DMS79 (cell line): Measurements from ENCODE around the gene AQP12A.

Source experiments
- DNase-seq: peaks from one replicate; lab custom pipeline; 2025; lab: John Stamatoyannopoulos, UW

AQP12A gene

DNA sequence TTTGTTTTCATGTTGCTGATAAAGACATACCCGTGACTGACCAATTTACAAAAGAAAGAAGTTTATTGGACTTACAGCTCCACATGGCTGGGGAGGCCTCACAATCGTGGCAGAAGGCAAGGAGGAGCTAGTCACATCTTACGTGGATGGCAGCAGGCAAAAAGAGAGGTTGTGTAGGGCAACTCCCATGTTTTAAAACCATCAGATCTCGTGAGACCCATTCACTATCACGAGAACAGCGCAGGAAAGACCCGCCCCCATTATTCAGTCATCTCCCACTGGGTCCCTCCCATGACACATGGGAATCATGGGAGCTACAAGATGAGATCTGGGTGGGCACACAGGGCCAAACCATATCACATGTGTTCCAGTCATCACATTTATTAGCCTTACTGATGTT, 16.8 kb downstream of the AQP12A start:
- no peak for DNase-seq

DNA sequence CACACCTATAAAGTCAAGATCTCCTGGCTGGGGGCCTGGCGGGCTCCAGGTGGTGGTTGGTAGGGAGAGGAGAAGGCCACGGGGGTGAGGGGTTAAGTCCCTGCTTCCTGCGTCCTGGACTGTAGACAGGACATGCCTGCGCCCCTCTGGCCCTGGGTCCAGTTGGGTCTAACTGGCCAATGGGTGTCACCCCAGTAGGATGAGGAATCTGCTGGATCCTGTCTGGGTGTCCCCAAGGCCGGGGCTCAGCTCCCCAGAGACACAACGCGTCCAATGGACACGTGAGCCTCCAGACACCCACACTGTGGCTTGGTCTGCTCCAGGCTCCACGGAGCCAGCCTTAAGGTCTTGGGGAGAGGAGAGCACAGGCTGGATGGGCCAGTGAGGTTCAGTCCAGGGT, 19.6 kb downstream of the AQP12A start:
- no peak for DNase-seq

DNA sequence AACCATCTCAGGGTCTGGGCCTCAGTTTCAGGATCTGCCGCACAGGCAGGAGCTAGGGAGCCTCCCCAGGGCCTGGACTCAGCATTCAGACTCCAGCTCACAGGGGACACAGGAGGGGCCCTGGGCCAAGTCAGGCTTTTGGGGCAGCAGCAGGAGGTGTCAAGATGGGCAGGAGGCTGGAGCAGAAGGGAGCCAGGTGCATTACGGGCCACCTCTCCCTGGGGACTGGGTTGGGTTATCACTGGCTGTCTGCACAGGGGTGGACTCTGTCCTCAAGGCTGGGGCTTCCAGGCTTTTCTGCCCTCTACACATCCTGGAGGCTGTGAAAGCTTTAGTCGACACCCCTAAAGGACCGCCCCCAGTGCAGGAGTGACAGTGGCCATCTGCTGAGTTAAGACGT, 20.0 kb downstream of the AQP12A start:
- no peak for DNase-seq

DNA sequence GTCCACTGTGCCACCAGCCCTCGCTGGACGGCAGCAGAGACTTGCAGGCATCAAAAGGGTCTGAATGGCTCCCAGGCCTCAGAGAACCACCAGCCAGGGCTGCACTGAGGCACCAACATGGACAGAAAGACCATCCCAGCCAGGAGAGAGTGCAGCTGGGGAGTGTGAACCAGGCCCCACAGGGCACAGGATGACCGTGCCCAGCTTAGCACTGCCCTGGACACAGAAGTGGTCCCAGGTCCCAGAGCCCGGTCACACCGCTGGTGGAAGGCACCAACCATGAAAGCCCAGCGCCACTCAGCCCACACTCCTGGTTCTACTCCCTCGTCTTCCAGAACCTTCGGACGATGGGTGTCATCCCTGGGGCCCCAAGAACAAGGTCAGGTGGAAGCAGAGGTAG, 20.5 kb downstream of the AQP12A start:
- no peak for DNase-seq

DNA sequence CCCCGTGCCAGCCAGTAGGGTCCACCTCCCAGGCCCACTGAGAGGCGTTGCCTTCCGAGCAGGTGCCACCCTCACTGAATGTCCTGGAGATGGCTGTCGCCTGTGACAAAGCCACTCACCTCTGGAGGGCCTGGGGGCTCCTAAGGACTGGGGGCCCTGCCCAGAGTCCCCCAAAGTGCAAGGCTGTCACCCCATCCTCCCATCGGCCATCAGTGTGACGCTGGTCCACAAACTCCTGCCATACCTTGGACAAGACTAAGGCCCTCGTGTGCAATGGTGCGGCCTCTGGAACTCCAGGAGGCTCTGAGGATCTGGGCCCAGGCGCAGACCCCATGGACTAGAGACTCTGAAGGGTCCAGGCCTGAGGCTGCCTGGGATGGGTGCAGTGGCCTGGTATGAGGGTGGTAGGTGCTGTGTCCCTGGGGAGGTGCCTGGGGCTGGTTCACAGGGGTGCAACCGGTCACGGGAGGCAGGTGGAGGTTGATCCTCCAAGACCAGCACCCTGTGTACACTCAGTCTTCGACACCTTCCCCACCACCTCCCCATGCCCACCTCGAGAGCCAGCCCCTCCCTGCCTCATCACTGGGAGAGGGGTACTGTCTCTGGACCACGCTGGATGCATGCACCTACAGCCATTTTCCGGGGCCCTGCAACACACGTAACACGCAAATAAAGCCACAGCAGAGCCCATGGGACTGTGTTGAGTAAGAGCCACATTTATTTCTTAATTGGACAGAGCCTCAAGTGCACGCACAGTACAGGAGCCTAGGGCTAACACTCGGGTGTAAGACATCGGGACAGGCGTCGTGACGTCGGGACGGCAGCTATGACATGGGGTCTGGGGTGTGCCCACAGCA, 21.6 kb downstream of the AQP12A start:
- DNase-seq, result no peak

DNA sequence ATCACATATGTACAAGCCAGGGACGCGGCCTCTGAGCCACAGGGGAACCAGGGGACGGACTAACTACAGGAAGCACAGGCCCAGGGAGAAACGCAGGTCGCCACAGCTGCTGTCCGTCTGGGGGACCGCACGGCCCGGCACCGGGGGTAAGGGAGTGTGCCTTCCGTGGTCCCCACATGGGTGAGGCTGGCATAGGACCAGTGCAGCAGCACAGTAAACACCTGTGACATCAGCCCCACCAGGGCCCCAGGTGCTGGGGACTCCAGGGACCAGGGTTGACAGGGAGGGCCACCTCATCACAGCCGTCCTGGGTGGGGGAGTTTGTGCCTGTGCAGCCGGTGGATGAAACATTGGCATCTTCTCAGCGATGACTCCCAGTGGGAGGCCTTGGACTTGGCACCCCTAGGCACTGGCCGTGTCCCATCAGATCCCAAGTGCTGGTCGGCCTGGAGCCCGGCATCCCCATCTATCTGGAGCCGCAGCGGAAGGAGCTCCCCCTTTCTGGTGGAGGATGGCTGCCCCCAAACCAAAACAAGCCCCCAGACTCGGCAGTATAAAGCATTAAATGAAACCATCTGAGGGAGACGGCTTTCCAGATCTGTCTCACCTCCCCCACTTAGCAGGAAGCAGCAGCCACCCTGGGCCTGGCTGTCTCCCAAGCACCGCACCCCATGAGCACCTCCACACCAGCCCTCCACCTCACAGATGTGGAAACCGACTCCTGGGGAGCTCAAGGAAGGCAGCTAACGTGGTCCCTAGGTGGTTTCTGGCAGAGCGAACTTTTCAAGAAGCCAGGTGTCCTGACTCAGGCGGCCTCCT, 22.5 kb downstream of the AQP12A start:
- no peak for DNase-seq

DNA sequence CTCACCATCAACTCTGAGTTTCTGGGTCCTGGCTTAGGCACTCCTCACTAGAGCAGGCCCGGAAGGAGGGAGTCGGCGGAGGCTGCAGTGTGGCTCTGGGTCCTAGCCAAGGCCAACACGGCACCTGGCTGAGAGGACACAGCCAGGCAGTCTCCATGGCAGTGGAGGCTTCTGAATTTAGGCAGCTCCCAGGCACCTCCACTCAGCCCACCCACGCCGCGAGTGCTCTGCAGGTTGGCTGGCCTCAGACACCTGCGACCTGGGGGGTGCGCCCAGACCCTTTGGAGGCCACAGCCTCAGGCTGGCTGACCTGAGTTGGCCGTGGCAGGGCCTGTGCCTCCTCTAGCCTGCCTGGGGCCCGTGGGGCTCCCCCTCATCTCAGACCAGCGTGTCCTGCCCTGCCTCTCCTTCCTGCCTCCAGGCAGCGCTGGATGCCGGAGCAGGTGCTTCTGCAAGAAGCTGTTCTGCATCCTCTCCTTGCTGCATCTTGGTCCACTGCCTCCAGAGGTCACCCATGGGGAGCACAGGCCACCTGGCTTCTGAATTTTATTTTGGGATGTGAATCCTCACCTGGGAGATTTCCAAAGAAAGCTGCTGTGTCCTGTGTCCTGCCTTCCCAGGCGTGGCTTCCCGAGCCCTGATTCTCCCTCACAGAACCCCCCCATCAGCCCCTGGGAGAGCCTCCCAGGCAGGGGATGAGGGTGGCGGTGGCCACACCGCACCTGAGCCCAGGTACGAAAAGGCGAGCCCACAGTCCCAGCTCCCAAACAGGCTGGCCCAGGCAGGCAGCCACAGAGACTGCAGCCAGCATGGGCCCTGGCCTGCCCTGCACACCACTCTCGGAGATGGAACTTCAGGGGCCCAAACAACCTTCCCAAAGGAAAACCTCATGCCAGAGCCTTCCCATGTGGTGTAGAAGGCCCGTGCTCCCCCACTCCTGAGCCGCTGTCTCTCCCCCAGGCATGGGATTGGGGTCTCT, 23.4 kb downstream of the AQP12A start:
- DNase-seq, result no peak

DNA sequence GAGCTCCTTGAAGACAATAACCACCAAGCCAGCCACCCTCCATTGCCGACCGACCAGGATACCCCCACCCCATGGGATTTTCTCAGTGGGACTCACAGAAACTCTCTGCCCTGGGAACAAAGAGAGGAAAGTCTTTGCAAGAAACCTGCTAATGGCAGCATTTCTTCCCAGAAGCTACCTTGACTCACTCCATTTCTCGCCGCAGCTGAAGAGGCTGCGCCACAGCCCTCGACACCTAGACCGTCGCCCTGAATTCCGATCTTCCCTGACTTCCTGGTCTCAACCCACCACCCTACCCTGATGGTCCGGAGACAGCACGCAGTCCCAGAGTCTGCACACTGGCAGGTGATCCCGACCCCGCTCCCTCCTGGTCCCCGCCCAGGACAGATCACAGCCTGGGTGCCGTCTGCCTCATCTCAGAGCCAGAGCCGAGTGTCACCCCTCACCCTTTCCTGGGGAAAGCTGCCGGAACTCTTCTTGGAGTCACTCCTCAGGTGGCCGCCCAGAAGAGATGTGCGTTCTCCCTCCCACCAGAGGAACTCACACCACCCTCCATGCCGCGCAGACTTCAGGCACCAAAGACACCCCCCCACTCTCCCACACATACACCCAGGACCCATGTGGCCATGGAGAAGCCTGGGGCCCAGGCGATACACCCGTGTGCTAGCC, 24.6 kb downstream of the AQP12A start:
- DNase-seq, result no peak

DNA sequence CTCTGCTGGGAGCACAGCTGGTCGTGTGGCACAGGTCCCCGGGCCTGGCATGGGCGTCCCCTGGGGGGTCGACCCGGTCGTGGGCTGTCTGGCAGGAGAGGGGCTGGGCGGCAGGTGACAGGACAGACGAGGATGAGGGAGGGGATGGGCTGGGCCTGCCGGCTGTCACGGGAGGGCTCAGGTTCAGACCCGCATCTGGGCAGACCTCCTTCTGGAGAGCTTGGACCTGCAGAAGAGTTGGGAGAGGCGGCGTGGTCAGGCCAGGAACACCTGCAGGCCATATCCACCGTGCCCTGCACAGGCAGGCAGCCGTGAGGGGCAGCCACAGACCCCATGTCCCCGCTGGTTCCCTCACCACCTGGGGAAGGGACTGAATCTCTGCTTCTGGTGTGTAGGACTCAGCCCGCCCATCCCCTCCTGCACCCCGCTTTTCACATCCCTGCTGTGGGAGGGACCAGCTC, 25.5 kb downstream of the AQP12A start:
- DNase-seq, result no peak

DNA sequence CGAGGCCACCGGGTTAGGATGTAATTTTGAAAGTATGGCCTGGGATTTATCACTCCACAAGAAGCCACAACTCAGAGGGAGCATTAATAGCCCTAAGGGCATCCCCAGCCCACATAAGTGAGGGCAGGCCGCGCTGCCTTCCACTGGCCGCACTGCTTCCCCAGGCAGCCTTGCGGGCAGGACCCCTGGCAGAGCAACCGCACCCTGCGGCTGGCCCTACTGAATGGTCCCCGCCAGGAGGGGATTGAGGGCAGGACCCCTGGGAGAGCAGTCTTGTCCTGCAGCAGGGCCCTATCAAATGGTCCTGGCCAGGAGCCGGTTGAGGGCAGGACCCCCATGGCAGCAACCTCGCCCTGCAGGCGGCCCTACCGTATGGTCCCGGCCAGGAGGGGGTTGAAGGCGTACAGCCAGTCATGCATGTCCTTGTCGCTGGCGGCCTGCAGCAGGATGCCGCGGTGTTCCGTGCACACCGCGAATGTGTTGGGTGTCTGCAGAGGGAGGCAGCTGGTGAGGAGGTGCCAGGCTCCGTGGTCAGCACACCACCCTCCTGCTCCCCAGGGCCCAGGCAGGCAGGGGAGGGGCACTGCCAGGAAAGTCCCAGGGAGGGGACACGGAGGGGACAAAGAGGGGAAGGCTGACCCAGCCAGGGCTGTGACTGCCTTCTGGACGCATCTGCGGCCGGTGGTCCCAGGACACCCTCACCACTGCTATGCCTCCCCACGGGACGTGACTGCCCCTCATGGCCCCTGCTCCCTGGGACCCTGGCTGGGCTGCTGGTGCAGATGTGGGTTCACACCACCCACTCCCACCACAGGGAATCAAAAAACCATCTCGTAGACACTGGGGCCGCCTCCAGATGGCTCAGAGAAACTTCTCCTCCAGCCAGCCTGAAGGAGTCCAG, 26.3 kb downstream of the AQP12A start:
- no peak for DNase-seq

DNA sequence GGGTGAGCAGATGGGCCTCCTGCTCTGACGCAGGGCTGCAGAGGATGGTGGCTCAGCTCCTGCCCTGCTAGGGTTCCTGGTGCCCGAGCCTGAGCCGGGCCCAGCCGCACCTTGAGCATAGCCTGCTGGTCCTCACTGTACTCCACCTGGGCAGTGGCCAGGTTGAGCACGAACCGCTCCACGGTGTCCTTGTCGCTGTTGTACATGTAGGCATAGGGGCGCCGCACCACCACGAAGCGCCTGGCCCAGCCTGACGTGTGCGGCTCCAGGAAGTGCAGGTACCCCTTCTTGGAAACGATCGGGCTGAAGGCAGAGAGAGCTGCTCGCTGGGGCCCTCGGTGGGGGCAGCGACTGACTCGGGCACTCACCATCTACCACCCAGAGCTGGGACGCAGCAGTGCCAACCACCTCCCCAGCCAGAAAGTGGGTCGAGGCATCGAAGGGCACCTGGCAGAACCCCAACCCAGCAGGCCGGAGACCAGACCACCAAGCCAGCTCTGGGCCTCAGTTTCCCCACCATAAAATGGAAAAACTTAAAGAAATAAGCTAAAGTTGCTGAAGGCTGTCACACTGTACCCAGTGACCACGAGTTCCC, 27.3 kb downstream of the AQP12A start:
- no peak for DNase-seq

DNA sequence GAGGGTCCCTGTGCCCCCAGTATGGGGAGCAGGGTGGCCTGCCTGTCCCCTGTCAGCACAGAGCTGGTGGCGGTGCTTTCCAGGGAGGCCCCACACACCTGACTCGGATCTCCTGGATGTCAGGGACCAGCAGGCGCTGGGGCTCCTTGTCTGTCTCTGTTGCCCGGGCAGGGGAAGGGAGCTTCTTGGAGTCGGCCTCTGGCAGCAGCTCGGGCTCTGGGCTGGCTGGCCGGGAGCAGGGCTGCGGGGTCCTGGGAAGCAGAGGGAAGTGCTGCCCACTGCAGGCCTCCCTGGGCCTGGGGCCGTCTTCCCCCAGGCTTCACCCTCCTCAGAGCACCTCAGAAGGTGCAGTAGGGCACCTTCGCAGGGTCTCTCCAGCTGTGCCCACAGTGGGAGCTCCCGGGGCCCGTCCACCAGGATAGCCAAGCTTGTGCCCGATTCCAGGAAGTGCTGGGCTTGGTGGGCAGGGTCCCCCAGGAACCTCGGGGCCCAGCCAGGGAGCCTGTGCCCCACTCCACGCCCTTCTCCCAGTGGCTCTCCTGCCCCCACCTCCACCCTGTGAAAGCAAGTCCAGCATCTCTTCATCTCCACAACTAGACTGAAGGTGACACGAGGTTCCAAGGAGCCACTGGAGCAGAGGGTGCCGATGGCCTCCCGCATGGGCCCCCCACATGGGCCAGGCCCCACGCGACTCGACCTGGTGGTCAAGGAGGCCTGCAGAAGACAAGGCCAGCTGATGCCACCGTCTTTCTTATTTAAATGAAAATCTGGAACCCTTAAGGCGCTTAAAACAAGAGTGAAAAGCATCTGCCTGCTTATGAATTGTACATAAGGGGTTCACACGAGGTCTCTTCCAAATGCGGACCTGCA, 28.2 kb downstream of the AQP12A start:
- no peak for DNase-seq

DNA sequence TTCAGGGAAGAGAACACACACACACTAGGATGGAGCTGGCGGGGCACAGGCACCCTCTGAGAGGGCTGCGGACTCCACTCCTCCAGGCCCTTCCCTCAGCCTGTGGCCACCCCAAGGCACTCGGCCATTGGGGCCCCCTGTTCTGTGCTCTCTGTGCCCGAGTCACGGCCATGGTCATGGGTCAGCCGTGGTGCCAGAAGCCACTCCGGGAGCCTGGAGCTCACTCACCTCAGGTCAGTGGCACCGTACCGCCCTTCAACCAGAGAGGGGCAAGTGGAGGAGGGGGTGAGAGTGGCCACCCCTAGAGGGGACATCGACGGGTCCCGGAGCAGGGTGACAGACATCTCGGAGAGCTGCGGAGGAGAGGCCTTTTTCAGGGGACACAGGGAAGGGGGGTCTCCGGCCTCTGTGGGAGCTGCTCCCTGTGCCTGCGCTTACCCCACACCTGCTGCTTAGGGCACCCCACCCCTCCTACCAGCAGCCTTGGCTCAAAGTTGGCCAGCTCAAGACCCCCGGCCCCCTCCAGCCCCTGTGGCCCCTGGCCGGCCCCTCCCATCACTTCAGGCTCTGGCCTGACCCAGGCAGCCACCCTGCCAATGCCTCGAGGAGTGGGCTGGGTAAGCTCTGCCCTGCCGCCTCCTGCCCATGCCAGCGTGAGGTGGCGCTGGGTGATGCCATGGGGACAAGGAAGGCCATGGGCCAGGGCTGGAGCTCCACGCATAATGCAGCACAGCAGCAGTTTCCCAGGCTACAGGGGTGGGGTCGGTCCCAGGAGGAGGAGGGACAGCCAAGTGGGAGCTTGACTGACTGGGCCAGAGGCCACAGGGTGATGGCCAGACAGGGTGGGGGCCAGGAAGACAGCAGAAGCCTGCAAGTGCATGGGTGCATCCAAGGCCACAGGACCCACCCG, 29.3 kb downstream of the AQP12A start:
- DNase-seq, result no peak

DNA sequence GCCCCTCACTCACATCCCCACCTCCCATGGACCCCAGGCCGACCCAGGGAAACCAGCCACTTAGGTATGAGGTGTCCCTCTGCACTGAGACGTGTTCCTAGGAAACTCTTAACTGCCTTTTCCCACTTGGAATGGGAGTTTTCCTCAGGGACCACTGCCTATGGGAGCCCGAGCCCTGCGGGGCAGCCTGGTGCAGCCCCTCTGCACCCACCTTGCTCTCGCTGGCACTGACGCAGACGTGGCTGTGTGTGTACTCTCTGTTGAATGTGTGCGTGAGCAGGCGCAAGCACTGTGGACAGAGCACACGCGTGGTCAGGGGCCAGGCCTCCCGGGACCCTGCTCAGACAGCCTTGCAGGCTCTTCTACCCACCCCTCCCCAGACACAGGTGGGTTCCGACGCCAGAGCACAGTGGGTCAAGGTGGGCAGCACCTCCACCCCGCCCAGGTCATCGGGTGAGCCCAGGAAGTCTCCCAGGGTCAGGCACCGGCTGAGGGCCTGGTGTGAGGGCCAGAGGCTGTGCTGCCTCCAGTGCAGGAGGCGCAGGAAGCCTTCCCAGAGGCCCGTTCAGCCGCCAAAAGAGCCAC, 30.0 kb downstream of the AQP12A start:
- no peak for DNase-seq

DNA sequence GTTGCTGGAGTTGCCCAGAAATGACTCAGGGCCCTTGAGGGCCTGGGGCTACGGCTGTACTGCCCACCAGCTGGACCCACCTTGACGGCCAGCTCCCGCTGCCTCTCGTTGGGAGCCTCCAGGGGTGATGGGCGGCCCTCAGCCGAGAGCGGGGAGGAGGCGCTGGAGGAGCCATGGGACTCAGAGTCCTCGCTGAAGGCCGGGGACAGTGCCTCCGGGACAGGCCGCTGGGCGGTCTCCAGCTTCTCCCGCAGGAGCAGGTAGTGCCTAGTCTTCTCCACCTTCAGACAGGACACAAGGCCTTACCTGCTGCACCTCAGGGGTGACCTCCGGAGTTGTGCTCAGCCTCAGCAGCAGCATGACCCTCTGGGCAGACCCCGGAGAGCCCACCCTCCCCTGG, 30.7 kb downstream of the AQP12A start:
- no peak for DNase-seq

DNA sequence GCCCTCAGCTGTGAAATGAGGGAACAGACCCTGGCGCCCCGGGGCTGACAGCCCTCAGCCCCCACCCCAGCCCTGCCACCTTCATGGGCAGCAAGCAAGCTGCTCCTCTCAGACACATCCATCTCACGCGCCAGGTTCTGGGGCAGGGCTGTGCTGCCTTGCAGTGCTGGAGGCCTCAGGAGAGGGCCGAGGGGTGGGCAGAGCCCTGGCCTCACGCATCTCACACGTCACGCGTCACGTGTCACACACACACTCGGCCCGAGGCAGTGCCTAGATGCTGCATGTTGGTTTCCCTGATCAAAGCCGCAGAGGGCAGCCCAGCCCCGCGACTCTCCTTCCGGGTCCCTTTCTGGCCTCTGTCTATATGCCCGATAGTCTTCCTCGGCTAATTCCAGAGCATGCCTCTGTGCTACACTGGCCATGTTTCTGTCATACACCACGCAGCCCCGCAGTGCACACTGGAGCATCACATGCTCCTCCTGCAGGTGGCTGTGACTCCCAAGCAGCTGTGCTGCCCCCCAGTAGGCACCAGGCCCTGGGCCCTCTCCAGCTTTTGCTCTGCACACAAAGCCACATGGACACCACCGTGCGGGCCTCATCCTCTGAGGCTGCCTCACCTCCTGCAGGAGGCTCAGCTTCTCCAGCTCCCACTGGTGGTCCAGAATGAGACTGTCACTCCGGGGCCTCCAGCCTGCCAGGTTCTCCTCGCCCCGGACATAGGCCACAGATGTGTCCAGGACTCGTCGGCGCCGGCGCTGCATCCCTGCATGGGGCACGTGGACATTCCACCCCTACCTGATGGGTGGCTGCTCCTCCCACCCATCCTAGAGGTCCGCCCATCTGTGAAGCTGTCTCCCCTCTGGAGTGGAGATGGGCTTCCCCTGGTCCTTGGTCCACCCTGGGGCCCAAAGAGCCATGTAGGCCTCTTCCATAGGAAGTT, 31.4 kb downstream of the AQP12A start:
- DNase-seq, result no peak
